ENCODE data around the gene TMEM168.

DNA sequence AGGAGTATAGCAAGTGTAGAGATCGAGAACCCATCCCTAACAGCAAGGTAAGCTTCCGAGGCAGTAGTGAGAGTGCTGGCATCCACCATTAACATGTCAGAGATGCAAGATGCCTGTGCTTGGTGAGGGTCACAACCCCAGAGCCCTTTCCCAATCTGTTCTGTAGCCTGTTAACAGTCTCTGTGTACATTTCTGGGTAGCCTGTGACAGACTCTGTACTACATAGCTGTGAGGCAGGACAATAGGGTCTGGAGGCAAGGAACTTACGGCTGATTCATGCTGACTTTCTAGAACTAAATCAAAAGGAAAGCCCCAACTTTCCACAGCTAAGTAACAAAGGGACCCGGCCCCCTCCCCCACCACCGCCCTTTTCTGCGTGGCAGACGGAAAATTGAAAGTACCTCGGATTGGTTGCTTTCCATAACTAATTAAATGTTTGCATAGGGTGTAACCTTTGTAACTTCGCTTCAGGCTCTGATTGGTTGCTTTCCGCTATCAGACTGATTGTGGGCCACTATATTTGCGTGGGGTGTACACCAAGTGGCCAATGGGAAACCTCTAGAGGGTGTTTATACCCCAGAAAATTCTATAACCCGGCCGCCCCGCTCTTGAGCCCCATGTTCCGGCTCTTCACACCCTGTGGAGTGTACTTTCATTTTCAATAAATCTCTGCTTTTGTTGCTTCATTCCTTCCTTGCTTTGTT lies 1.4 kb upstream of the TMEM168 start:
- TF ChIP-seq ZNF565 (CRISPR knock-in tag; conservative IDR thresholded peaks at IDR 0.05; ENCODE audit: low read depth) = no peak
- no peak for TF ChIP-seq ZFP30 (CRISPR knock-in tag; IDR thresholded peaks at IDR 0.05)
- TF ChIP-seq, protein P1, sequence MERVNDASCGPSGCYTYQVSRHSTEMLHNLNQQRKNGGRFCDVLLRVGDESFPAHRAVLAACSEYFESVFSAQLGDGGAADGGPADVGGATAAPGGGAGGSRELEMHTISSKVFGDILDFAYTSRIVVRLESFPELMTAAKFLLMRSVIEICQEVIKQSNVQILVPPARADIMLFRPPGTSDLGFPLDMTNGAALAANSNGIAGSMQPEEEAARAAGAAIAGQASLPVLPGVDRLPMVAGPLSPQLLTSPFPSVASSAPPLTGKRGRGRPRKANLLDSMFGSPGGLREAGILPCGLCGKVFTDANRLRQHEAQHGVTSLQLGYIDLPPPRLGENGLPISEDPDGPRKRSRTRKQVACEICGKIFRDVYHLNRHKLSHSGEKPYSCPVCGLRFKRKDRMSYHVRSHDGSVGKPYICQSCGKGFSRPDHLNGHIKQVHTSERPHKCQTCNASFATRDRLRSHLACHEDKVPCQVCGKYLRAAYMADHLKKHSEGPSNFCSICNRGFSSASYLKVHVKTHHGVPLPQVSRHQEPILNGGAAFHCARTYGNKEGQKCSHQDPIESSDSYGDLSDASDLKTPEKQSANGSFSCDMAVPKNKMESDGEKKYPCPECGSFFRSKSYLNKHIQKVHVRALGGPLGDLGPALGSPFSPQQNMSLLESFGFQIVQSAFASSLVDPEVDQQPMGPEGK (CRISPR knock-in tag; IDR thresholded peaks at IDR 0.05; ENCODE audit: borderline replicate concordance) = no peak
- TF ChIP-seq, protein P2, sequence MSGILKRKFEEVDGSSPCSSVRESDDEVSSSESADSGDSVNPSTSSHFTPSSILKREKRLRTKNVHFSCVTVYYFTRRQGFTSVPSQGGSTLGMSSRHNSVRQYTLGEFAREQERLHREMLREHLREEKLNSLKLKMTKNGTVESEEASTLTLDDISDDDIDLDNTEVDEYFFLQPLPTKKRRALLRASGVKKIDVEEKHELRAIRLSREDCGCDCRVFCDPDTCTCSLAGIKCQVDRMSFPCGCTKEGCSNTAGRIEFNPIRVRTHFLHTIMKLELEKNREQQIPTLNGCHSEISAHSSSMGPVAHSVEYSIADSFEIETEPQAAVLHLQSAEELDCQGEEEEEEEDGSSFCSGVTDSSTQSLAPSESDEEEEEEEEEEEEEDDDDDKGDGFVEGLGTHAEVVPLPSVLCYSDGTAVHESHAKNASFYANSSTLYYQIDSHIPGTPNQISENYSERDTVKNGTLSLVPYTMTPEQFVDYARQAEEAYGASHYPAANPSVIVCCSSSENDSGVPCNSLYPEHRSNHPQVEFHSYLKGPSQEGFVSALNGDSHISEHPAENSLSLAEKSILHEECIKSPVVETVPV (CRISPR knock-in tag; IDR thresholded peaks at IDR 0.05) = no peak
- no peak for TF ChIP-seq ZC3H10 (CRISPR knock-in tag; IDR thresholded peaks at IDR 0.05)
- TF ChIP-seq PPARA (CRISPR knock-in tag; IDR thresholded peaks at IDR 0.05; ENCODE audit: borderline replicate concordance) = no peak
- TF ChIP-seq ZFP3 (CRISPR knock-in tag; IDR thresholded peaks at IDR 0.05) = no peak
- TF ChIP-seq GLIS3 (CRISPR knock-in tag; IDR thresholded peaks at IDR 0.05) = no peak
- TF ChIP-seq, protein P3, sequence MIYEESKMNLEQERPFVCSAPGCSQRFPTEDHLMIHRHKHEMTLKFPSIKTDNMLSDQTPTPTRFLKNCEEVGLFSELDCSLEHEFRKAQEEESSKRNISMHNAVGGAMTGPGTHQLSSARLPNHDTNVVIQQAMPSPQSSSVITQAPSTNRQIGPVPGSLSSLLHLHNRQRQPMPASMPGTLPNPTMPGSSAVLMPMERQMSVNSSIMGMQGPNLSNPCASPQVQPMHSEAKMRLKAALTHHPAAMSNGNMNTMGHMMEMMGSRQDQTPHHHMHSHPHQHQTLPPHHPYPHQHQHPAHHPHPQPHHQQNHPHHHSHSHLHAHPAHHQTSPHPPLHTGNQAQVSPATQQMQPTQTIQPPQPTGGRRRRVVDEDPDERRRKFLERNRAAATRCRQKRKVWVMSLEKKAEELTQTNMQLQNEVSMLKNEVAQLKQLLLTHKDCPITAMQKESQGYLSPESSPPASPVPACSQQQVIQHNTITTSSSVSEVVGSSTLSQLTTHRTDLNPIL (CRISPR knock-in tag; IDR thresholded peaks at IDR 0.05; ENCODE audit: low read depth) = no peak
- TF ChIP-seq ZNF70 (CRISPR knock-in tag; IDR thresholded peaks at IDR 0.05) = no peak
- no peak for TF ChIP-seq RARB (CRISPR knock-in tag; IDR thresholded peaks at IDR 0.05)
- no peak for TF ChIP-seq CSDC2 (CRISPR knock-in tag; IDR thresholded peaks at IDR 0.05)
